Measurements from ENCODE around the gene EXOC4.

Gene EXOC4

DNA sequence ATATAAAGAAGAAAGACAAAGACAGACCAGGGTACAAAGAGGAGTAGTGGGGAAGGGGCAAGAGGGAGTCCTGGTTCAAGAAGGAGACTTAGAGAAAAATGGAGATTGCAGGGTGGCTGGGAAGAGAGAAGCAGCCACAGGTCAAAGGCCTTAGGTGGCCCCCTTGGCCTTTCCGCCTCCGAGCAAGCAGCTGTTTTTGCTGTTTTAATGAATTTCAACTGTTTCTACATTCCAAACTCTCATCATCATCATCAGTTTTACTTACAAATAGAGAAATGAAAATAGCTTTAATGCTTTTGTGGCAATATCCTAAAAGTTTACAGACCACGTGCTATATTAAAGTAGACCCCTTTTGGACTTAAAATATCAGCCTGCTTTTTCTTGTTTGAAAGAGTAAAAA, 399.7 kb downstream of the EXOC4 start:
- TF ChIP-seq, protein P1, sequence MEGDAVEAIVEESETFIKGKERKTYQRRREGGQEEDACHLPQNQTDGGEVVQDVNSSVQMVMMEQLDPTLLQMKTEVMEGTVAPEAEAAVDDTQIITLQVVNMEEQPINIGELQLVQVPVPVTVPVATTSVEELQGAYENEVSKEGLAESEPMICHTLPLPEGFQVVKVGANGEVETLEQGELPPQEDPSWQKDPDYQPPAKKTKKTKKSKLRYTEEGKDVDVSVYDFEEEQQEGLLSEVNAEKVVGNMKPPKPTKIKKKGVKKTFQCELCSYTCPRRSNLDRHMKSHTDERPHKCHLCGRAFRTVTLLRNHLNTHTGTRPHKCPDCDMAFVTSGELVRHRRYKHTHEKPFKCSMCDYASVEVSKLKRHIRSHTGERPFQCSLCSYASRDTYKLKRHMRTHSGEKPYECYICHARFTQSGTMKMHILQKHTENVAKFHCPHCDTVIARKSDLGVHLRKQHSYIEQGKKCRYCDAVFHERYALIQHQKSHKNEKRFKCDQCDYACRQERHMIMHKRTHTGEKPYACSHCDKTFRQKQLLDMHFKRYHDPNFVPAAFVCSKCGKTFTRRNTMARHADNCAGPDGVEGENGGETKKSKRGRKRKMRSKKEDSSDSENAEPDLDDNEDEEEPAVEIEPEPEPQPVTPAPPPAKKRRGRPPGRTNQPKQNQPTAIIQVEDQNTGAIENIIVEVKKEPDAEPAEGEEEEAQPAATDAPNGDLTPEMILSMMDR (conservative IDR thresholded peaks at IDR 0.05) = no peak
- H3K27ac ChIP-seq = no peak overlapping the region

DNA sequence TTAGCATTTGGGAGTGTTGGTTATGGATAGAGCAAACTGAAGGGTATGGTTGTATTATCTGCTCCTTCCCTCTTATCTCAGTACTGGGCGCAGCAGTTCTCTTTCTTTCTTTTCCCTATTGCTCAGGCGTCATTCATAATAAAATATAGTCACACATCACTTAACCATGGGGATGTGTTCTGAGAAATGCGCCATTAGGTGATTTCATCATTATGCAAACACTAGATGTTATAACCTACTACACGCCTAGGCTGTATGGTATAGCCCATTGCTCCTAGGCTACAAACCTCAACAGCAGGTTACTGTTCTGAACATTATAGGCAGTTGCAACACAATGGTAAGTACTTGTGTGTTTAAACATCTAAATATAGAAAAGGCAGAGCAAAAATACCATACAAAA, 401.7 kb downstream of the EXOC4 start:
- H3K27ac ChIP-seq = no peak overlapping the region
- TF ChIP-seq, protein P1 (conservative IDR thresholded peaks at IDR 0.05) = no peak

DNA sequence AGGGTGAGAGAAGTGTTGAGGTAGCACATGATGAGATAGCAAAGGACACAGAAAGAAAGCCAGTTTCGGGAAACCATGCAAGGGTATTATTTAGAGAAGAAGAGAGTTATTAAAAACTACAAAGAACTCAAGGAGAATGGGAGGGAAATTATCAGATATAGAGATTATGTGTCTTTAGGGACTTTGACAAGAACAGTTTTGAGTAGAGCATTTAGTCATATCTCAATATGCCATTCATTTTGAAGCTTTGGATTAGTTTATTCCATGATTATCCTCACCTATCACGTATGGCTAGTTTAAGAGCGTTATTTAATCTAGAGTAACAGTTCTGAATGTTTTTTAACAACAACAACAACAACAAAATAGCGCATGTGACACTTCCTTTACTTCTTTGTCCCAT, 409.4 kb downstream of the EXOC4 start:
- TF ChIP-seq, protein P1 (conservative IDR thresholded peaks at IDR 0.05) = no peak
- H3K27ac ChIP-seq = no peak overlapping the region

DNA sequence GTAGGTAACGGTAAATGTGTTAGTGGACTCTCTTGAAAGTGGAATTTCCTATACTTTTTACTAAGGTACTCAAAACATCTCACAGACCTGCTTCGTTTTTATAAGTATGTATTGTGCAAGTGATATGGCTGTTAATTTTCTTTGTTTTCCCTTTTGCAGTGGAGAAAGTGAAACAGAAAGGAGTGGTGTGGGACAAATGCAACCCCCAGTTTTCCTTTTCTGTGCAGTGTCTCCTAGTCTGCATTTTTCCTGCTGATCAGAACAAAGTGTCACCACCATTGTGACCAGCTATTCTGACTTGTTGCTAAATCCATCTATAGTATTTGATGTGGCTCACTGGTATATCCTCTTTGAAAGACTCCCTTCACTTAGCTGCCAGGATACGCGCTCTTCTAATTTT, 410.0 kb downstream of the EXOC4 start:
- no peak overlapping the region for H3K27ac ChIP-seq
- TF ChIP-seq, protein P1 (conservative IDR thresholded peaks at IDR 0.05) = no peak

DNA sequence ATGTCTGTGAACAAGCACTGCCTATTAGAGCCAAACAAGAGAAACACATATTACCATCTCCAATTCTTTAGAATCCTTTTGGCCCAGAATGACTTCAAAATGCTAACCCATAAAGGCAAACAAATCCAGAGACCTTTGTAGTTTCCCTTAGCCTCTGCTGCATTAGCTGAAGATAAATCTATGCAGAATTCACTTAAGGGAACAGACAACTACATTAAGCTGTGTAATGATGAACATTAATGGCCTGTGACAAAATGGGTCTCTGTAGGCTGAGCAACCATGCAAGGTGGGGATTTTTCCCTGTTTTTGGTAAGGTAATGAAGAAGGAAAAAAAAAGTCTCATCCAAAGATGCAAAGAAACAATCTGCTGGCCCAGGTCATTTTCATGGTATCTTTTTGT, 411.6 kb downstream of the EXOC4 start:
- TF ChIP-seq, protein P1 (conservative IDR thresholded peaks at IDR 0.05) = no peak
- H3K27ac ChIP-seq = no peak overlapping the region

DNA sequence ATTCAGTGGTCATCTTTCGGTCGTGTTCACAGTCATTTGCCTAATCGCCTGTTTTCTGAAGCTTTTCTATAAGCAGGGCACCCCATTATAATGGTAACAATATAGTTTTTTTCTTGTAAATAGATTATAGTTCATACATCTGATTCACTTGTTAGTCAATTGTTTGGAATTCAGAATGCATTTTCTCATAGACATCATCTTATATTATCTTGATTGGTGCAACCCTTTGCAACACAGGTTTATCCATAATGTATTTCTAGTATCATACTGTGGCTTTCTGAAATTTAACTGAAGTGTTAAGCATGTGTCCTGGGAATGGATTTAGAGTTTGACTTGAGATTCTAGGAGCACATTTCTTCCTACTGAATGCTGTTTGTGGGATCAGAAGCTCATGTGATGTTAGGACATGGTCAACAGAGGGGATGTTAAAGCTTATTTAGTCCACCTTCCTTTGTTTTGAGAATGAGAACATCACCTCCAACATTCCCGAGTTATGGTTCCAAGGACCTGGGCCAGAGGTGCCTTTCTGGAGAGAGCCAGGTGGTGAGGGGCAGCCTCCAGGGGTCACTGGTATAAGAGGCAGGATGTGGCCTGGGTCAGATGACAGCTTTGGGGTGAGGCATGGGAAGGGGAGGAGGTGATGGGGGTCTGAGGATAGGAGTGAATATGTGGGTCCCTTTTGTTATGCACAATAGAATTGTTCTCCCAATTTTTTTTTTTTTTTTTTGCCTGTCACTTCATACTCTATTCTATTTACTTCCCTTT, 415.6 kb downstream of the EXOC4 start:
- no peak overlapping the region for H3K27ac ChIP-seq

DNA sequence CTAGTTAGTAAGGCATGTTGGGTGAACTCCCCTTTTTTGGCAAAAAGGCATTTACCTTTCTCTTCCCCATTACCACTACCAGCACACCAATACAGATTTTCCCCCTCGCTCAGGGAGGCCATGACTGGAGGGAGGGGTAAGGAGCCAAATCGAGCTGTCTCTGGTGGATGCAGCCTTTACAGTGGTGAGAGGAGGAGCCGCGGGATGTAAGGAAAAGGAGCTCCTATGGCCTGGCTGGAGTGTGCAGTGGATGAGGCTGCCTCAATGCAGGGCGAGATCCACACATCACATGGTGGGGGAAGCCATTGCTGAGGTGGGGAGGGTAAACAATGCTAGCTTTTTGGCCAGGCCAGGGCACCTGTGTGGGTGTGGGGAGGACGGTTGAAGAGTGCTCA, 416.2 kb downstream of the EXOC4 start:
- H3K27ac ChIP-seq = no peak overlapping the region
- TF ChIP-seq, protein P1 (conservative IDR thresholded peaks at IDR 0.05) = no peak

More for the DNA sequence above, 415.6 kb downstream of the EXOC4 start:
- TF ChIP-seq, protein P1 (conservative IDR thresholded peaks at IDR 0.05) = no peak

Data from VCaP (cell line).